Progenitor cell of endocrine pancreas (in vitro differentiated cells): ENCODE results near the gene HERC5. TPM values are rescaled to one million over a fixed set of nuclear protein-coding genes. Genes with fewer than 3 reads are reported as not detected.

Experiments
- DNase-seq: peaks from one replicate; pipeline ENCODE4 v3.0.0; 2021; ENCODE audit warnings: low spot score; ENCODE audit not compliant: unreplicated experiment
- H3K27ac Mint-ChIP-seq: 2 replicates; pipeline ENCODE4 v1.8.0; 2021; ENCODE audit warnings: mild to moderate bottlenecking, moderate library complexity, mixed read lengths
- H3K27me3 Mint-ChIP-seq: 2 replicates; pipeline ENCODE4 v1.8.0; 2021; ENCODE audit warnings: mixed read lengths
- H3K36me3 Mint-ChIP-seq: 2 replicates; pipeline ENCODE4 v1.8.0; 2022; ENCODE audit warnings: mixed read lengths; ENCODE audit not compliant: insufficient read depth
- H3K4me1 Mint-ChIP-seq: 2 replicates; pipeline ENCODE4 v1.8.0; 2021; ENCODE audit warnings: low read depth, mixed read lengths
- H3K4me3 Mint-ChIP-seq: 2 replicates; pipeline ENCODE4 v1.8.0; 2021; ENCODE audit warnings: low read depth, mild to moderate bottlenecking, moderate library complexity, mixed read lengths
- H3K9me3 Mint-ChIP-seq: 2 replicates; pipeline ENCODE4 v1.8.0; 2021; ENCODE audit warnings: low read depth, mixed read lengths
- long read RNA-seq: library from polyadenylated mRNA; unstranded; transcript quantifications from one replicate; pipeline ENCODE4 v2.0.0, GENCODE V29; 2020
- total RNA-seq: library from RNA; stranded (reverse); gene quantifications from 2 replicates; pipeline ENCODE4 v1.2.1, GENCODE V29; 2021
- TF ChIP-seq, protein P1 (sequence below): fragments of 200-600 bp; sonication (generic); IDR thresholded peaks from one replicate; pipeline ENCODE4 v1.5.0; 2021; ENCODE audit warnings: antibody characterized with exemption, mild to moderate bottlenecking; ENCODE audit not compliant: unreplicated experiment

The HERC5 gene
- 2.6 and 3.5 TPM in 2 replicates for total RNA-seq
- long read RNA-seq, transcript HERC5-201 (23 exons, 3,513 nt) = major isoform, 6 of 11 reads
- long read RNA-seq, partial matches to known transcripts = 3 of 11 reads
- long read RNA-seq, other reads (novel, unspliced or antisense) = 2 of 11 reads

DNA sequence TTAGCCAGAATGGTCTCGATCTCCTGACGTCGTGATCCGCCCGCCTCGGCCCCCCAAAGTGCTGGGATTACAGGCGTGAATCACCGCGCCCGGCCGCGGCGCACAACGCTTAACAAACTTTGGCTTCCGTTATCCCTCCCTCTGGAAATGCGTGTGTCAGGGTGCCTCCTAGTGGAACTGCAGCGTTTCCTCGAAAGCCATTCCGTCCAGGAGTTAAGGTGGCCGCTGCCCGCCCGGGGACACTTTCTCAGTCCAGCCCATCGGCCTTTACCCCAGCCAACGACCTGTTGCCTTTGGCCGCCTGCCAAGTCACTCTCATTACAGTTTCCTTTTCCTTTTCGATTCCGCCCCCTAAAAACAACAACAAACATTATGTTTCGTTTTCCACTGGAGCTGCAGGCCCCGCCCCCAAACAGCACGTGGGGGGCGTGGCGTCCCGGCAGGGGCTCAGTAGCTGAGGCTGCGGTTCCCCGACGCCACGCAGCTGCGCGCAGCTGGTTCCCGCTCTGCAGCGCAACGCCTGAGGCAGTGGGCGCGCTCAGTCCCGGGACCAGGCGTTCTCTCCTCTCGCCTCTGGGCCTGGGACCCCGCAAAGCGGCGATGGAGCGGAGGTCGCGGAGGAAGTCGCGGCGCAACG, at the start of gene HERC5:
Gene HERC5 (plus strand): TSS at position 450 of the 637 bp plus-strand sequence. CDS start 151 bp downstream, at position 601.
- H3K27me3 Mint-ChIP-seq = peaks cover 42% of the 10 kb centered on the region
- peak within 1 kb of the TSS; percentile 85 for H3K4me3 Mint-ChIP-seq
- H3K9me3 Mint-ChIP-seq = peaks cover 3% of the 10 kb centered on the region
- no peaks in the 10 kb centered on the region for H3K36me3 Mint-ChIP-seq
- H3K27ac Mint-ChIP-seq = peak within 1 kb of the TSS; percentile 97
- TF ChIP-seq, protein P1, sequence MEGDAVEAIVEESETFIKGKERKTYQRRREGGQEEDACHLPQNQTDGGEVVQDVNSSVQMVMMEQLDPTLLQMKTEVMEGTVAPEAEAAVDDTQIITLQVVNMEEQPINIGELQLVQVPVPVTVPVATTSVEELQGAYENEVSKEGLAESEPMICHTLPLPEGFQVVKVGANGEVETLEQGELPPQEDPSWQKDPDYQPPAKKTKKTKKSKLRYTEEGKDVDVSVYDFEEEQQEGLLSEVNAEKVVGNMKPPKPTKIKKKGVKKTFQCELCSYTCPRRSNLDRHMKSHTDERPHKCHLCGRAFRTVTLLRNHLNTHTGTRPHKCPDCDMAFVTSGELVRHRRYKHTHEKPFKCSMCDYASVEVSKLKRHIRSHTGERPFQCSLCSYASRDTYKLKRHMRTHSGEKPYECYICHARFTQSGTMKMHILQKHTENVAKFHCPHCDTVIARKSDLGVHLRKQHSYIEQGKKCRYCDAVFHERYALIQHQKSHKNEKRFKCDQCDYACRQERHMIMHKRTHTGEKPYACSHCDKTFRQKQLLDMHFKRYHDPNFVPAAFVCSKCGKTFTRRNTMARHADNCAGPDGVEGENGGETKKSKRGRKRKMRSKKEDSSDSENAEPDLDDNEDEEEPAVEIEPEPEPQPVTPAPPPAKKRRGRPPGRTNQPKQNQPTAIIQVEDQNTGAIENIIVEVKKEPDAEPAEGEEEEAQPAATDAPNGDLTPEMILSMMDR = peak; percentile 65
- H3K4me1 Mint-ChIP-seq = peaks cover 4% of the 10 kb centered on the region
- peak; percentile 66 for DNase-seq

DNA sequence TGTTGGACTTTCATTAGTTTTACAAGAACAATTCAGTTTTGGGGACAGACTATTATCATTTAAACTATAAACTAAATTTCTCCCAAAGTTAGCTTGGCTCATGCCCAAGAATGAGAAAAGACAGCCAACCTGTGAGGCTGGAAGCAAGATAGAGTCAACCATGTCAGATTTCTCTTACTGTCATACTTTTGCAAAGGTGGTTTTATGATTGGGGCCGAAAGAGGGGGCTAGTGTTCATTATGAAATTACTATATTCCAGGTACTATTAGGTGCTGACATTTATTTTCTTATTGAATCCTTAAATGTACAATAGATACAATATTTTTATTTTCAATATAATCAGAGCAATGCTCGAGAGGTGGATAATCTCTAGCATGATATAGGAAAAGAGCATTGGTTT, 47.7 kb upstream of the HERC5 start:
- TF ChIP-seq, protein P1 = no peak
- no peak overlapping the region for H3K4me3 Mint-ChIP-seq
- no peak for DNase-seq
- H3K27ac Mint-ChIP-seq = no peak overlapping the region
- peaks cover 5% of the 10 kb centered on the region for H3K36me3 Mint-ChIP-seq
- H3K4me1 Mint-ChIP-seq = no peaks in the 10 kb centered on the region
- H3K27me3 Mint-ChIP-seq = no peaks in the 10 kb centered on the region
- H3K9me3 Mint-ChIP-seq = peaks cover 4% of the 10 kb centered on the region

DNA sequence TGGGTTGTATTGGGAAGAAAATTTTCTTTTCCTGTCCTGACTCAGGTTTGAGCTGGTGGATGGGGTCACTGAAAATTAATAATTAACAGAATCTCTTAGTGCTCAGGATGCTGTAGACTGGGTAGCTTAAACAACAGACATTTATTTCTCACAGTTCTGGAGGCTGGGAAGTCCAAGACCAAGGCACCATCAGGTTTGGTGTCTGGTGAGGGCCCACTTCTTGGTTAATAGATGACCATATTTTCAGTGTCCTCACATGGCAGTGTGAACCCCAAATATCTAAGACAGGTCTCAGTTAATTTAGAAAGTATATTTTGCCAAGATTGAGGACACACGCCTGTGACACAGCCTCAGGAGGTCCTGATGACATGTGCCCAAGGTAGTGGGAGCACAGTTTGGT, 47.1 kb upstream of the HERC5 start:
- H3K4me1 Mint-ChIP-seq = no peaks in the 10 kb centered on the region

DNA sequence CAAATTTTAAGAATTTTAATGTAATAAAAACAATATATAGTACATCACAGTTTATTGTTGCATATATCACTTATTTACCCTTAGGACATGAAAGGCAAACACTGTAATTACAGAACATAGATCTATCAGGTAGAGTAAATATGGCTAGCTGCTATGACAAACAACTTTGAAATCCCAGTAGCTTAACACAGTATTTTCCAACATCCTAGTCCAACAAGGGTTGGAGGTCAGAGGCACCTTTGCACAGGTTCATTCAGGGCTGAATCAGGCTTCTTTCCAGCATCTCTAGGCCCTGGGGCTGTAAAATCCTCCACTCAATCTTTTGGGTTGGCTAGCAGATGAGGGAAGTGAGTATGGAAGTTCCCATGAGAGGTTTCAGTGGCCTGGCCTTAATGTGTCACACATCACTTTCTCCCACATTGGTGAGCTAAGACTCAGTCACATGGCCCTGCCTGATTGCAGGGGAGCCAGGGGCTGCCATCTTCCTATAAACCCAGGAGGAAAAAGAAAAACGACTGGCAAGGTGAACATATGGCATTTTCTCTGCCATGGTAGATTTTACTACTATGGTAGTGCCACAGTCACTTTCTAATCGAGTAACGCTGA, 45.3 kb upstream of the HERC5 start:
- Mint-ChIP-seq H3K27me3 (no peaks in the 10 kb centered on the region), H3K9me3 (peaks cover 4% of the 10 kb centered on the region), H3K4me3 (no peak overlapping the region), H3K36me3 (peaks cover 5% of the 10 kb centered on the region), H3K4me1 (no peaks in the 10 kb centered on the region), H3K27ac (no peak overlapping the region)
- no peak for DNase-seq
- TF ChIP-seq, protein P1 = no peak

More for the DNA sequence above, 47.1 kb upstream of the HERC5 start:
- peaks cover 5% of the 10 kb centered on the region for H3K36me3 Mint-ChIP-seq
- TF ChIP-seq, protein P1 = no peak
- H3K9me3 Mint-ChIP-seq = peaks cover 4% of the 10 kb centered on the region
- H3K27ac Mint-ChIP-seq = no peak overlapping the region
- DNase-seq = no peak
- no peak overlapping the region for H3K4me3 Mint-ChIP-seq
- no peaks in the 10 kb centered on the region for H3K27me3 Mint-ChIP-seq

DNA sequence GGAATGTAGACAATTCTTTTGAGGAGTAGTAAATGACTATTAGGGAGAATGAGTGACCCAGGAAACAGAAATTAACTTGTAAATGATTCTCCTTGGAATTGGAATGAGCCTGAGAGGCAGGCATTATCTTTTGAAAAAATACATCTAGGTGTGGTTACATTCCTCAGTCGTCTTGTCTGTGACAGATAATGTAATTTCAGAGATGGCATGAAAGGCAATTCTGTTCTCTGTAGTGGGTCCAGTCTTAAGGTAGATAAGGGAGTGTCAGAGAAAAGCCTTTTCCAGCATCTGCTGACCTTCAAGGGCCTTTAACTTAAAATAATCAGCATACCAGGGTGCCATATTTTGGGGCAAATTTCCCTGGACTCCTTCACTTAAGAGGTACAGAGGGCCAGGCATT, 43.1 kb upstream of the HERC5 start:
- H3K27me3 Mint-ChIP-seq = no peaks in the 10 kb centered on the region
- peaks cover 4% of the 10 kb centered on the region for H3K9me3 Mint-ChIP-seq
- no peaks in the 10 kb centered on the region for H3K4me1 Mint-ChIP-seq
- TF ChIP-seq, protein P1 = no peak
- DNase-seq = no peak
- no peak overlapping the region for H3K4me3 Mint-ChIP-seq
- peaks cover 5% of the 10 kb centered on the region for H3K36me3 Mint-ChIP-seq
- no peak overlapping the region for H3K27ac Mint-ChIP-seq
